GM10847 (cell line): ENCODE data around the gene GTF2F1.

Experiments
- POLR2A ChIP-seq: IDR thresholded peaks from 2 replicates; pipeline ENCODE4 v1.6.1; 2011; ENCODE audit not compliant: insufficient read length; ENCODE audit errors: extremely low read depth

GTF2F1 gene

GRCh38 chr19:6350688-6351087 lies 42.3 kb downstream of the GTF2F1 start:
- TF ChIP-seq POLR2A = no peak

- TF ChIP-seq POLR2A = no peak
Observed at GRCh38 chr19:6343462-6343861, 49.5 kb downstream of the GTF2F1 start.

- TF ChIP-seq POLR2A = no peak
Observed at GRCh38 chr19:6340493-6341201, 52.3 kb downstream of the GTF2F1 start.

GRCh38 chr19:6334490-6335285 lies 58.3 kb downstream of the GTF2F1 start:
- no peak for TF ChIP-seq POLR2A

- no peak for TF ChIP-seq POLR2A
Observed at GRCh38 chr19:6333439-6333838, 59.5 kb downstream of the GTF2F1 start, which contains the start of gene ACER1. ACER1 (minus strand) TSS chr19:6333612; CDS start chr19:6333551, 61 bp downstream.
